ENCODE results near the gene NXNL1.

Gene NXNL1

GRCh38 chr19:17455308-17456123 is 5.2 kb downstream of the NXNL1 start:
- no peak for DNase-seq

- DNase-seq, result no peak
These were observed 6.1 kb downstream of the NXNL1 start for GRCh38 chr19:17454576-17455071.

GRCh38 chr19:17451820-17452219 is 8.9 kb downstream of the NXNL1 start:
- no peak for DNase-seq

- no peak for DNase-seq
These were observed 10.3 kb downstream of the NXNL1 start for GRCh38 chr19:17450264-17451075.

- peak; percentile 31 for DNase-seq
These were observed 12.4 kb downstream of the NXNL1 start, which contains the start of gene TMEM221 for GRCh38 chr19:17448131-17448967. TSS of gene TMEM221 (minus strand) at chr19:17448668. CDS start at chr19:17448462, 206 bp downstream.

GRCh38 chr19:17447704-17448130 is 13.0 kb downstream of the NXNL1 start:
- DNase-seq, result no peak

- DNase-seq, result no peak
These were observed 15.1 kb downstream of the NXNL1 start for GRCh38 chr19:17445526-17446165.

GRCh38 chr19:17441241-17442021 is 19.3 kb downstream of the NXNL1 start:
- no peak for DNase-seq

- DNase-seq, result no peak
These were observed 23.9 kb downstream of the NXNL1 start for GRCh38 chr19:17436874-17437267.

- DNase-seq, result no peak
These were observed 24.4 kb downstream of the NXNL1 start for GRCh38 chr19:17436094-17436873.

- DNase-seq, result no peak
These were observed 25.5 kb downstream of the NXNL1 start for GRCh38 chr19:17435218-17435617.

GRCh38 chr19:17431417-17431816 is 29.3 kb downstream of the NXNL1 start:
- no peak for DNase-seq

- no peak for DNase-seq
These were observed 31.0 kb downstream of the NXNL1 start for GRCh38 chr19:17429641-17430113.

GRCh38 chr19:17424743-17425365 is 35.9 kb downstream of the NXNL1 start:
- DNase-seq, result peak; percentile 53

- DNase-seq, result no peak
These were observed 37.1 kb downstream of the NXNL1 start for GRCh38 chr19:17423429-17424208.

GRCh38 chr19:17421942-17422341 is 38.8 kb downstream of the NXNL1 start:
- DNase-seq, result no peak

- DNase-seq, result peak; percentile 22
These were observed 40.2 kb downstream of the NXNL1 start for GRCh38 chr19:17420475-17420924.

- DNase-seq, result peak; percentile 99
These were observed 40.9 kb downstream of the NXNL1 start, which contains the start of gene MVB12A for GRCh38 chr19:17419621-17420474. TSS of gene MVB12A (plus strand) at chr19:17420047. CDS start at chr19:17420136, 89 bp downstream.

All from fibroblast of skin of back (primary cell).